IMR-90 (cell line): ENCODE measurements around the gene FNDC1. TPM values are rescaled to one million over a fixed set of nuclear protein-coding genes. Genes with fewer than 3 reads are reported as not detected.

ENCODE experiments used
- ATAC-seq: fragments of 200-7000 bp; cut with Tn5 transposase; 2 replicates; pipeline ENCODE4 v1.9.1; 2020; ENCODE audit warnings: low read depth, mild to moderate bottlenecking, moderate library complexity
- BruUV-seq: library from RNA; stranded (reverse); fragments of 400-500 nt; replicated peaks from 2 replicates; lab custom pipeline; 2021; lab: Mats Ljungman, UMichigan
- CTCF ChIA-PET: fragments of 300-600 bp; formaldehyde crosslinking; extraction: SDS; loops from one replicate; lab custom pipeline; 2021; ENCODE audit warnings: antibody characterized with exemption; lab: Yijun Ruan, JAX
- POLR2A ChIA-PET: fragments of 300-600 bp; sonication (Branson Sonifier 250); formaldehyde crosslinking; loops from one replicate; lab custom pipeline; 2022; ENCODE audit warnings: antibody characterized with exemption; ENCODE audit not compliant: unreplicated experiment; lab: Charles Lee
- DNase-seq: peaks from one replicate; pipeline ENCODE4 v3.0.0; 2013
- H2AFZ ChIP-seq: replicated peaks from 2 replicates; pipeline ENCODE3; 2013; ENCODE audit warnings: low read length, mild to moderate bottlenecking; ENCODE audit not compliant: poor library complexity
- H2AK5ac ChIP-seq: 2 replicates; pipeline ENCODE4 v1.6.1; 2013; ENCODE audit warnings: low read depth, low read length, inconsistent platforms
- H2AK9ac ChIP-seq: replicated peaks from 2 replicates; pipeline ENCODE3; 2013; ENCODE audit warnings: mild to moderate bottlenecking, low read depth, low read length, moderate library complexity; ENCODE audit not compliant: poor library complexity
- H2BK120ac ChIP-seq: 2 replicates; pipeline ENCODE4 v1.6.1; 2013; ENCODE audit warnings: low read depth, low read length, inconsistent platforms
- H2BK15ac ChIP-seq: 3 replicates; pipeline ENCODE4 v1.6.1; 2013; ENCODE audit warnings: low read depth, low read length, inconsistent platforms
- H2BK20ac ChIP-seq: 2 replicates; pipeline ENCODE4 v1.6.1; 2013; ENCODE audit warnings: low read depth, mild to moderate bottlenecking, inconsistent platforms, low read length, moderate library complexity
- H2BK5ac ChIP-seq: 2 replicates; pipeline ENCODE4 v1.6.1; 2013; ENCODE audit warnings: mild to moderate bottlenecking, low read depth, low read length, inconsistent platforms; ENCODE audit not compliant: poor library complexity, severe bottlenecking
- H3K14ac ChIP-seq: replicated peaks from 2 replicates; pipeline ENCODE4 v1.6.1; 2013; ENCODE audit warnings: low read depth, low read length, inconsistent platforms
- H3K18ac ChIP-seq: 2 replicates; pipeline ENCODE4 v1.6.1; 2013; ENCODE audit warnings: low read depth, low read length, control low read depth
- H3K23ac ChIP-seq: 2 replicates; pipeline ENCODE4 v1.6.1; 2013; ENCODE audit warnings: low read depth, low read length, inconsistent platforms
- H3K27ac ChIP-seq: 2 replicates; pipeline ENCODE4 v1.5.1; 2013; ENCODE audit warnings: mild to moderate bottlenecking, control low read depth, low read length; ENCODE audit not compliant: insufficient read depth
- H3K27me3 ChIP-seq: 2 replicates; pipeline ENCODE4 v1.6.1; 2013; ENCODE audit warnings: low read length; ENCODE audit not compliant: control insufficient read depth, insufficient read depth
- H3K36me3 ChIP-seq: 2 replicates; pipeline ENCODE4 v1.6.1; 2013; ENCODE audit warnings: low read length, mixed read lengths; ENCODE audit not compliant: control insufficient read depth, insufficient read depth
- H3K4ac ChIP-seq: 2 replicates; pipeline ENCODE4 v1.6.1; 2013; ENCODE audit warnings: low read depth, low read length, inconsistent platforms
- H3K4me1 ChIP-seq: 2 replicates; pipeline ENCODE4 v1.6.1; 2013; ENCODE audit warnings: low read length, mixed read lengths; ENCODE audit not compliant: control insufficient read depth, insufficient read depth
- H3K4me2 ChIP-seq: 2 replicates; pipeline ENCODE4 v1.6.1; 2013; ENCODE audit warnings: low read depth, mild to moderate bottlenecking, control low read depth, low read length, moderate library complexity
- H3K4me3 ChIP-seq: 2 replicates; pipeline ENCODE4 v1.5.1; 2013; ENCODE audit warnings: low read depth, mild to moderate bottlenecking, control low read depth, low read length, moderate library complexity; ENCODE audit not compliant: insufficient read depth
- H3K56ac ChIP-seq: 2 replicates; pipeline ENCODE4 v1.6.1; 2013; ENCODE audit warnings: low read length, inconsistent platforms; ENCODE audit not compliant: insufficient read depth; ENCODE audit errors: extremely low read depth
- H3K79me1 ChIP-seq, 2 experiments: 2 replicates each; pipeline ENCODE4 v1.6.1; 2013; ENCODE audit warnings: low read length in 2 of 2, inconsistent platforms in 1 of 2, low read depth in 1 of 2
- H3K9ac ChIP-seq: 2 replicates; pipeline ENCODE4 v1.6.1; 2013; ENCODE audit warnings: low read depth, low read length, control low read depth
- H3K9me1 ChIP-seq: 2 replicates; pipeline ENCODE4 v1.6.1; 2013; ENCODE audit warnings: low read length, inconsistent platforms; ENCODE audit not compliant: insufficient read depth
- H3K9me3 ChIP-seq: 2 replicates; pipeline ENCODE4 v1.6.1; 2013; ENCODE audit warnings: low read length; ENCODE audit not compliant: control insufficient read depth, insufficient read depth
- H4K20me1 ChIP-seq: 2 replicates; pipeline ENCODE4 v1.6.1; 2013; ENCODE audit warnings: low read length, inconsistent platforms; ENCODE audit not compliant: insufficient read depth
- H4K5ac ChIP-seq: 2 replicates; pipeline ENCODE4 v1.6.1; 2013; ENCODE audit warnings: mild to moderate bottlenecking, low read depth, low read length, control low read depth
- H4K8ac ChIP-seq, 2 experiments: 2 replicates each; pipeline ENCODE4 v1.6.1; 2013; ENCODE audit warnings: low read depth in 2 of 2, low read length in 2 of 2, control low read depth in 1 of 2, inconsistent platforms in 1 of 2
- H4K91ac ChIP-seq: 2 replicates; pipeline ENCODE4 v1.6.1; 2013; ENCODE audit warnings: low read depth, low read length, inconsistent platforms; ENCODE audit not compliant: insufficient read depth
- CEBPB ChIP-seq: IDR thresholded peaks from 2 replicates; pipeline ENCODE4 v1.6.1; 2012; ENCODE audit warnings: low read depth, low read length, improper control_type of control experiment
- CHD1 ChIP-seq: IDR thresholded peaks from 2 replicates; pipeline ENCODE4 v1.6.1; 2012; ENCODE audit warnings: low read depth, low read length, improper control_type of control experiment
- CTCF ChIP-seq: conservative IDR thresholded peaks from 2 replicates; pipeline ENCODE4 v1.5.1; 2012; ENCODE audit warnings: mild to moderate bottlenecking, low read depth, low read length, improper control_type of control experiment
- NFE2L2 ChIP-seq: fragments of 150-350 bp; IDR thresholded peaks from 2 replicates; pipeline ENCODE4 v1.6.1; 2016; ENCODE audit warnings: low read depth, mild to moderate bottlenecking, low read length
- POLR2A ChIP-seq: IDR thresholded peaks from 2 replicates; pipeline ENCODE4 v1.6.1; 2012; ENCODE audit warnings: mild to moderate bottlenecking, low read depth, low read length
- RCOR1 ChIP-seq: IDR thresholded peaks from 2 replicates; pipeline ENCODE4 v1.6.1; 2012; ENCODE audit warnings: mild to moderate bottlenecking, low read length, improper control_type of control experiment; ENCODE audit not compliant: insufficient replicate concordance
- SMC3 ChIP-seq: fragments of 150-350 bp; IDR thresholded peaks from 2 replicates; pipeline ENCODE4 v1.6.1; 2016; ENCODE audit warnings: low read depth, mild to moderate bottlenecking, antibody characterized with exemption, low read length, moderate library complexity
- WGBS, 2 experiments: methylation state at CpG; one replicate each; pipeline versions ENCODE4 v1.1.5 to v1.1.7; 2013; ENCODE audit warnings: missing lambda C conversion rate in 2 of 2; ENCODE audit not compliant: insufficient read length in 1 of 2; ENCODE audit errors: extremely low coverage in 2 of 2; 5-methylcytosine and 5-hydroxymethylcytosine counted together
- dilution Hi-C: fragments of 300-500 bp; cut with HindIII; formaldehyde crosslinking; loops from one replicate; pipeline ENCODE4 v1.14.3; 2018; ENCODE audit warnings: low sequenced_read_pairs; ENCODE audit not compliant: unreplicated experiment
- in situ Hi-C: fragments of 300-500 bp; cut with MboI; formaldehyde crosslinking; loops from 3 replicates; pipeline ENCODE4 v1.14.3; 2019; ENCODE audit warnings: low sequenced_read_pairs, inconsistent platforms, mixed read lengths
- intact Hi-C: fragments of 100-400 bp; cut with micrococcal nuclease; formaldehyde crosslinking; loops from 2 replicates; pipeline ENCODE4 v1.10.0; 2022
- polyA plus RNA-seq, 3 experiments: library from polyadenylated mRNA; depleted of rRNA; stranded (reverse); fragments of >200 nt; gene quantifications; 2 replicates each; pipeline ENCODE4 v1.2.3, GENCODE V29; 2012; ENCODE audit warnings: low replicate concordance in 1 of 3
- total RNA-seq: library from RNA; depleted of rRNA; stranded (reverse); fragments of >200 nt; gene quantifications from 2 replicates; pipeline ENCODE4 v1.2.3, GENCODE V29; 2012

FNDC1 gene
- total and polyA plus RNA-seq, 2 of the 4 experiments (the other 2 are of a cell fraction): 0.03 TPM; not detected in 1

GRCh38 chr6:159149641-159150040 is 19.6 kb upstream of the FNDC1 start:
- Histone ChIP-seq H3K18ac (no peak overlapping the region), H2BK20ac (no peak overlapping the region), H4K20me1 (no peaks in the 10 kb centered on the region), H3K4ac (no peak overlapping the region), H4K5ac (no peak overlapping the region), H3K27ac (no peak overlapping the region), H3K4me1 (no peaks in the 10 kb centered on the region), H3K4me2 (no peak overlapping the region), H3K4me3 (no peak overlapping the region), H2AFZ (no peak overlapping the region), H2BK5ac (no peak overlapping the region), H2AK5ac (no peak overlapping the region), H3K9me3 (no peaks in the 10 kb centered on the region), H3K23ac (no peak overlapping the region), H3K9ac (no peak overlapping the region), H3K56ac (no peak overlapping the region), H2BK120ac (no peak overlapping the region), H3K36me3 (no peaks in the 10 kb centered on the region), H4K91ac (no peak overlapping the region), H3K27me3 (peaks cover 4% of the 10 kb centered on the region; the same call in 1 of the 2 replicates), H2AK9ac (no peak overlapping the region), H2BK15ac (no peak overlapping the region), H4K8ac (no peak overlapping the region), H3K14ac (no peak overlapping the region), H3K79me1 (no peaks in the 10 kb centered on the region), H3K9me1 (no peaks in the 10 kb centered on the region)
- no peak for ATAC-seq
- intact Hi-C loops (no loop called here), dilution Hi-C loops (no loop called here), in situ Hi-C loops (no loop called here)
- ChIA-PET CTCF (no interaction called here), POLR2A (no interaction called here)
- BruUV-seq: no TSS peak
- TF ChIP-seq CHD1 (no peak), SMC3 (no peak), POLR2A (no peak), CEBPB (no peak), RCOR1 (no peak), NFE2L2 (no peak), CTCF (no peak)
- DNase-seq: no peak
- WGBS, 2 experiments: 81% methylated on average over 4 of the region's 8 CpGs; no CpG with 5 or more reads in 1 of the 2 experiments
